Fibroblast of villous mesenchyme (primary cell): ENCODE measurements around the gene MRPS18B. TPM values are rescaled to one million over a fixed set of nuclear protein-coding genes. Genes with fewer than 3 reads are reported as not detected.

Experiments used
- DNase-seq: peaks from one replicate; pipeline ENCODE4 v3.0.0-alpha.2; 2010; ENCODE audit warnings: low read depth
- H3K4me3 ChIP-seq: 2 replicates; pipeline ENCODE4 v1.5.1; 2011; ENCODE audit warnings: low read depth, mild to moderate bottlenecking, low read length
- total RNA-seq: library from RNA; depleted of rRNA; stranded (reverse); fragments of >200 nt; gene quantifications from 2 replicates; pipeline ENCODE4 v1.2.3, GENCODE V29; 2012
- TF ChIP-seq, protein P1 (sequence below): IDR thresholded peaks from 2 replicates; pipeline ENCODE4 v1.5.1; 2012; ENCODE audit warnings: low read depth, mild to moderate bottlenecking, low read length; ENCODE audit not compliant: insufficient read depth

MRPS18B gene
- total RNA-seq, 1 donor: 79.5 TPM

DNA sequence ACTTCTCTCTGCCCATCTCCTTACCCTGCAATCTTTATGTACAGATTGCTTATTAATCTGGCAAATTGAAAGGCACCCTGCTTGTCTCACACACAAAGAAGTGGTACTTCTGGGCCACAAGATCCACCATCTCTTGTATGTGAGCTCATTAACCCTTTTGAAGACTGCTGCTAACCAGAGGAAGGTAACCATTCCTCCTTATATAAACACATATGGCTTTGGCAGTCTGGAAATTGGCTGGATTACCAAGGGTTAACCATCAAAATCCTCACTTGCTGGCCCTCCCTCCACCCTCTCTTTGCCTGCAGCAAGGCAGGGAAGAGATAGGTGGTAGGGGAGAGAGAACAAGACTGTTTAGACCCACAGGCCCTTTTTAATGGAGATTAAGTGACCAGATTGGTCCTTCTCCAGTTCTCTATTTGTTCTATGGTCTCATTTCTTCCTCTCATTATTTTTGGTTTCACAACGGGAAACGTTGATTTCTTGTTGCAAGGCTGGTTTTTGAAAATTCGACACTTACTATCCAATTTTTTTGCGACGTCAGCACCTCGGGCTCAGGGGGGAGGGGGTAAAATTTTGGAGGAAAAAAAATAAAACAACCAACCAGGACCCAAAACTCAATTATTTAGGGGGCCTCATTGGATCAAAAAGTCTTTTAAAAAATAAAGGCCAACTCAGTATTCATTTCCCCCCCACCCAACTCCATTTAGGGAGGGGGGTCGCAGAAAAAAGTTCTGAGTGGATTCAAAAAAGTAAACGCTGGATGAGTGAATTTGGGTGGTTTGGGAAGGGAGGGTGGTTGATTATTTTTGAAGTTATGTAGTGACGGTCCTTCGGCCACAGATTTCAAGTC, 1.5 kb upstream of the MRPS18B start:
- DNase-seq: peak; percentile 16
- peak overlapping the region; percentile 98 for H3K4me3 ChIP-seq
- TF ChIP-seq, protein P1, sequence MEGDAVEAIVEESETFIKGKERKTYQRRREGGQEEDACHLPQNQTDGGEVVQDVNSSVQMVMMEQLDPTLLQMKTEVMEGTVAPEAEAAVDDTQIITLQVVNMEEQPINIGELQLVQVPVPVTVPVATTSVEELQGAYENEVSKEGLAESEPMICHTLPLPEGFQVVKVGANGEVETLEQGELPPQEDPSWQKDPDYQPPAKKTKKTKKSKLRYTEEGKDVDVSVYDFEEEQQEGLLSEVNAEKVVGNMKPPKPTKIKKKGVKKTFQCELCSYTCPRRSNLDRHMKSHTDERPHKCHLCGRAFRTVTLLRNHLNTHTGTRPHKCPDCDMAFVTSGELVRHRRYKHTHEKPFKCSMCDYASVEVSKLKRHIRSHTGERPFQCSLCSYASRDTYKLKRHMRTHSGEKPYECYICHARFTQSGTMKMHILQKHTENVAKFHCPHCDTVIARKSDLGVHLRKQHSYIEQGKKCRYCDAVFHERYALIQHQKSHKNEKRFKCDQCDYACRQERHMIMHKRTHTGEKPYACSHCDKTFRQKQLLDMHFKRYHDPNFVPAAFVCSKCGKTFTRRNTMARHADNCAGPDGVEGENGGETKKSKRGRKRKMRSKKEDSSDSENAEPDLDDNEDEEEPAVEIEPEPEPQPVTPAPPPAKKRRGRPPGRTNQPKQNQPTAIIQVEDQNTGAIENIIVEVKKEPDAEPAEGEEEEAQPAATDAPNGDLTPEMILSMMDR: no peak

DNA sequence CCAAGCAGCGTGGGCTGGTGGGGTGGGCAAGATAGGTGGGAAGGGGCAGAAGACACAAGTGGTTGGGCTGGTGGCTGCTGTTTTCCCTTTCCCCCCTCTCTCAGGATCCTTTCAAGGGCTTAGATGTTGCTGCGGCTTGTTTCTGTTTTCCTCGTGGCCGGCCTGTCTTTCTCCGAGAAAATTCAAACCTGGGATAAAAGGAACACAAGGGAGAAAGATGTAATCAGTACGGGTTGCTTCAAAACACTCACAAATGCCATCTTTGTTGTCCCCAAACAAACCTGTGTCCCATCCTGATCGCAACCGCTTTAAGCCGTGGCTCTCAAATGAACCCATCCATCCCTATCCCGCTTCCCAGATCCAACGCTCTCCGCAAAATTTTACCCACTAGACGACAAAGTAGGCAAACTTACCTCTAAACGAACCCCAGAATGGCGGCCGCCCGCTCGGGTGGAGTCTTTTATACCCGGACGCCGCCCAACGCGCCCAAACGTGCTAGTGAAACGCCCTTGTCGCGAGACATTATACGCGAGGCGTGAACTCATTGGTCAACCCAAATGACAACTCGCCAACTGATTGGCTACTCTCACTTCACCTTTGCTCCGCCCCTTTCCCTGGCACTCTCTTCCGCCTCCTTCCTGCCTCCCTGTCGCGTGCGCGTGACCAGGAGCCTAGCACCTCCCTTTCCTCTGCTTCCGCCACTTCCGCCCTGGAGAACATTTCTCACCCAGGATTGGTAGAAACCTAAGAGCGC, 652 bp upstream of the MRPS18B start, which contains the start of gene PPP1R10:
Gene PPP1R10, minus strand, starts transcription at position 433 of the 754 bp plus-strand sequence. CDS start 7,299 bp downstream, outside the sequence.
- DNase-seq: peak; percentile 100
- H3K4me3 ChIP-seq: peak within 1 kb of the TSS; percentile 98
- TF ChIP-seq, protein P1: no peak

DNA sequence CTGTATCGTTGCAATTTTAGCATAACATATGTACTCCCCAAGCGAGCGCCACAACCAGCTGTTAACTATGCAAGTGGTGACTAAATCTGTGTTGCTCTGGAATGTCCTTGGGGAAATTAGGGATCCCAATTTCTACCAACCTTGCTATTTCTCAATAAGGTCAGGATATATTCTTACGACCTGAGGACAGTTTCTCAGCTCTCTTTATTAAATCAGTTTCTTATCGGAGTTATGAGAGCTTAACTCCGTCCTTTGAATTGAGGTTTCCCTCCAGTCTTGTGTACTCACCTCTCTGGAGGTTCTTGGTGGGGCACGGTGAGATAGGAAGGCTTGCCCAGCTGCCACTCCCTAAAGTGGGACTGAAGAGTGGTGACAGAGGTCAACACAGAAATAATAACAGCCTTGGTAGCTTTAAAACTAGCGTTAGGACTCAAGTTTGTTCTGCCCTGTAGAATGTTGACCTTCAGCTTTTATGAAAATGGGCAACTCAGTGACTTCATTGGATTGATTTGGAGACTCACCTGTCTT, 694 bp downstream of the MRPS18B start:
- no peak for DNase-seq
- H3K4me3 ChIP-seq: peak overlapping the region; percentile 92
- TF ChIP-seq, protein P1: no peak

DNA sequence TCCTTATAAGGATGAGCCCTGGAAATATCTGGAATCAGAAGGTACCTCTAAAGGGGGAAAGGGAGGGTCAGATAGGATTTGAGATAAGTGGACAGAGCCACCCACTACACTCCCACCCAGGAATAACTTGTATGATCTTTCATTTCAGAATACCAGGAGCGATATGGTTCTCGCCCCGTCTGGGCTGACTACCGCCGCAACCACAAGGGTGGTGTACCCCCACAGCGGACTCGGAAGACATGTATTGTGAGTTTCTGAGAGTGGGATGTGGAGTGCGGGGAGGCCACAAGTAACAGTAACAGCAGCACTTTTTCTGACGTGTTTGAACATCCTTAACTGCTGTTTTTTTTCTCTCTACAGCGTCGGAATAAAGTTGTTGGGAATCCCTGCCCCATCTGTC, 1.9 kb downstream of the MRPS18B start:
- H3K4me3 ChIP-seq: no peak overlapping the region
- DNase-seq: no peak
- TF ChIP-seq, protein P1: no peak

DNA sequence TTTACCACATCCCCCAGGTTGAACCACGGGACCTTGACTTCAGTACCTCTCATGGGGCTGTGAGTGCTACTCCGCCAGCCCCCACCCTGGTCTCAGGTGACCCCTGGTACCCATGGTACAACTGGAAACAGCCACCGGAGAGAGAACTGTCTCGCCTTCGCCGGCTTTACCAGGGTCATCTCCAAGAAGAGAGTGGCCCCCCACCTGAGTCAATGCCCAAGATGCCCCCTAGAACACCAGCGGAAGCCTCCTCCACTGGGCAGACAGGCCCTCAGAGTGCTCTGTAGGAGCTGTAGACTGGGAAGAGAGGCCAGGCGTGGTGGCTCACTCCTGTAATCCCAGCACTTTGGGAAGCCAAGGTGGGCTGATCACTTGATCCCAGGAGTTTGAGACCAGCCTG, 7.9 kb downstream of the MRPS18B start:
- TF ChIP-seq, protein P1: no peak

DNA sequence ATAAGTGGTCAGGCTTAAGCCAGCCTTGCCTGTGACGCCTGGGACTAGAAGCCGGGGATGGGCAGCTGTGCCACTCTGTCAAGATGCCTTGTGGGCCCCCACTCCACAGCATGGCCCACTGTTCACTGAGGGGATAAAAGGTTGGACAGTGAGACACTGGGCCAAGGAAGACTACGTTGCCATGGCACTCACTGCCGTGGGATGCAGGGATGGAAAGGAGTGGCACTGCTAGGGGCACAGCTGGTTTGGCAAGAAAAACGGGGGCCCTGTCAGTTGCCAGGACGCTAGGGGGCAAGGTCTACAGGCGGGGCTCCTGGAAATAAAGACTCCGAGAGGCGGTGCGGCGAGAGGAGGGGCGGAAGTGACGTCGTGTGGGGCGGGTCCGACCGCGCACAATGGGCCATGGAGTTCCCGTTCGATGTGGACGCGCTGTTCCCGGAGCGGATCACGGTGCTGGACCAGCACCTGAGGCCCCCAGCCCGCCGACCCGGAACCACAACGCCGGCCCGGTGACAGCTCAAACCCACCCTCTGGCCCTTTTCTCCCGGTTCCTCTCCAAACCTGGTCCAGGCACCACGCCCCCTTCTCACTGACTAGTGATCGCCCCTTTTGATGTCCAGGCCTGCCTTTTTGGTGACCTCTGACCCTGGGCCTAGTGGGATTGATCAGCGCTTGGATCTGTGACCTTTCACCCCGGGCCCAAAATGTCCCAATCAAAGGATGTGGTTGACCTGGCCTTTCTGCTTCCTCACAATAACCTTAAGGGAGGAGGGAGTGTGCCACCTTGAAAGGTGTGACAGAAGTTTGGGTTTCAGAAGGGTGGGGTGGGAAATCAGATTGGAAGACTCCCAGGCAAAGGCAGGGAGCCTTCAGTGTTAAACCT, 9.1 kb downstream of the MRPS18B start, which contains the start of gene ATAT1:
Gene ATAT1, plus strand, starts transcription at position 391 of the 883 bp plus-strand sequence.
- DNase-seq: peak; percentile 75
- TF ChIP-seq, protein P1: peak; percentile 41
- H3K4me3 ChIP-seq: peak within 1 kb of the TSS; percentile 79

More for the DNA sequence above, 7.9 kb downstream of the MRPS18B start:
- DNase-seq: no peak
- no peak overlapping the region for H3K4me3 ChIP-seq
